Measurements from ENCODE around the gene P2RX2.

Gene P2RX2

DNA sequence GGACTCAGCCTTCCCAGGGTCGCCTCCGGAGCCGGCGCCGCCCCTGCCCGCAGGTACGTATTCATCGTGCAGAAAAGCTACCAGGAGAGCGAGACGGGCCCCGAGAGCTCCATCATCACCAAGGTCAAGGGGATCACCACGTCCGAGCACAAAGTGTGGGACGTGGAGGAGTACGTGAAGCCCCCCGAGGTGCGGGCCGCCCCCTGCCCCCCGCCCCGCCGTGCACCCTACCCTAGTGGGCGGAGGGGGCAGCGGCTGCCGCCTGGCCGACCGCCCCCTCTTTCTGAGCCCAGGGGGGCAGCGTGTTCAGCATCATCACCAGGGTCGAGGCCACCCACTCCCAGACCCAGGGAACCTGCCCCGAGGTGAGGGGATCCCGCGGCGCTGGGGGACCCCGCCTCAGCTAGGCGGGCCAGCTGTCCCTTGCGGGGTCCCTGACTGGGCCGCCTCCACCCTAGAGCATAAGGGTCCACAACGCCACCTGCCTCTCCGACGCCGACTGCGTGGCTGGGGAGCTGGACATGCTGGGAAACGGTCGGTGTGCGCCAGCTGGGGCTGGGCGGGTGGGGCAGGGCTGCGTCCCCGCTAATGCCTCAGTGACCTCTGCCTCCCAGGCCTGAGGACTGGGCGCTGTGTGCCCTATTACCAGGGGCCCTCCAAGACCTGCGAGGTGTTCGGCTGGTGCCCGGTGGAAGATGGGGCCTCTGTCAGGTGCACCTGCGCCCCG lies 973 bp downstream of the P2RX2 start:
- DNase-seq (ENCODE audit: low read depth in 2 of 3, low spot score in 2 of 3) = no peak

DNA sequence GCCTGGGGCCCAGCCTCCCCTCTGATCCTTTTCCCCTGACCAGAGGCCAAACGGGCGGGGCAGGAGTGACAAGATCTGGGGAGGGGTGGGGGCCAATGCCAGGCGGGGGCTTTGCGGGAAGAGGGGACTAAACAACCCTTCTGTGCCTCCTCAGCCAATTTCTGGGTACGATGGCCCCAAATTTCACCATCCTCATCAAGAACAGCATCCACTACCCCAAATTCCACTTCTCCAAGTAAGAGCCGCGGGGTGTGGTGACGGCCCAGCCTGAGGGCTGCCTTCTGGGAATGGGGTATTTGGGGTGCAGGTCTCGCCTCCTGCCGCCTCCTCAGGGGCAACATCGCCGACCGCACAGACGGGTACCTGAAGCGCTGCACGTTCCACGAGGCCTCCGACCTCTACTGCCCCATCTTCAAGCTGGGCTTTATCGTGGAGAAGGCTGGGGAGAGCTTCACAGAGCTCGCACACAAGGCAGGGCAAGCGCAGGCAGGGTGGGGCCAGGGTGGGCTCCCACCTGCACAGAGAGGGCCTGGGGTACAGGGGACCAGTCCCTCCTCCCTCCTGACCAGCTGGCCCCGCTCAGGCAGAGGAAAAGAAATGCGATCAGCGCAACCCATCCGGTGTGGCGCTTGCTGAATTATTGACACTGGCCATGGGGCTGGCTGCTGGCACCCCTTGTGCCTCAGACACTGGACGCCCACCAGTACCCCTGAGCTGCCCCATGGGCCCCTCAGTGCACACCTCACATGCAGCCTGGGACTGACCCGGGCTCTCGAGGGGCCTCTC lies 1.7 kb downstream of the P2RX2 start:
- no peak for DNase-seq (ENCODE audit: low read depth in 2 of 3, low spot score in 2 of 3)

DNA sequence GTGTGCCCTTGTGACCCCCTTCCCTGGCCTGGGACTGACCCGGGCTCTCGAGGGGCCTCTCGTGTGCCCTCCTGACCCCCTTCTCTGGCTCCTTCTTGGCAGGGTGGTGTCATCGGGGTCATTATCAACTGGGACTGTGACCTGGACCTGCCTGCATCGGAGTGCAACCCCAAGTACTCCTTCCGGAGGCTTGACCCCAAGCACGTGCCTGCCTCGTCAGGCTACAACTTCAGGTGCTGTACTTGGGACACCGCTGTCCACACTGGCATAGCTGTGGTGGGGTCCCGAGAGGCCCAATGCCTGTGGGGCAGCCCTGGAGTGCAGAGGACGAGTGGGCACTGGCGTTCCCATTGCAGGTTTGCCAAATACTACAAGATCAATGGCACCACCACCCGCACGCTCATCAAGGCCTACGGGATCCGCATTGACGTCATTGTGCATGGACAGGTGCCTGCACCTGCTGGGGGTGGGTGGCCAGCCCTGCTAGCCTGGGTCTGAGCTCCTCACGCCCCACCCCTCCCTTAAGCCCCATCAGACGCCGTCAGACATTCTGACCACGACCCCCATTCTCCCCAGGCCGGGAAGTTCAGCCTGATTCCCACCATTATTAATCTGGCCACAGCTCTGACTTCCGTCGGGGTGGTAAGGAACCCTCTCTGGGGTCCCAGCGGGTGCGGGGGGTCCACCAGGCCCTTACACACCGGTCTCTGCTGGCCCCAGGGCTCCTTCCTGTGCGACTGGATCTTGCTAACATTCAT lies 2.5 kb downstream of the P2RX2 start:
- no peak for DNase-seq (ENCODE audit: low read depth in 2 of 3, low spot score in 2 of 3)

DNA sequence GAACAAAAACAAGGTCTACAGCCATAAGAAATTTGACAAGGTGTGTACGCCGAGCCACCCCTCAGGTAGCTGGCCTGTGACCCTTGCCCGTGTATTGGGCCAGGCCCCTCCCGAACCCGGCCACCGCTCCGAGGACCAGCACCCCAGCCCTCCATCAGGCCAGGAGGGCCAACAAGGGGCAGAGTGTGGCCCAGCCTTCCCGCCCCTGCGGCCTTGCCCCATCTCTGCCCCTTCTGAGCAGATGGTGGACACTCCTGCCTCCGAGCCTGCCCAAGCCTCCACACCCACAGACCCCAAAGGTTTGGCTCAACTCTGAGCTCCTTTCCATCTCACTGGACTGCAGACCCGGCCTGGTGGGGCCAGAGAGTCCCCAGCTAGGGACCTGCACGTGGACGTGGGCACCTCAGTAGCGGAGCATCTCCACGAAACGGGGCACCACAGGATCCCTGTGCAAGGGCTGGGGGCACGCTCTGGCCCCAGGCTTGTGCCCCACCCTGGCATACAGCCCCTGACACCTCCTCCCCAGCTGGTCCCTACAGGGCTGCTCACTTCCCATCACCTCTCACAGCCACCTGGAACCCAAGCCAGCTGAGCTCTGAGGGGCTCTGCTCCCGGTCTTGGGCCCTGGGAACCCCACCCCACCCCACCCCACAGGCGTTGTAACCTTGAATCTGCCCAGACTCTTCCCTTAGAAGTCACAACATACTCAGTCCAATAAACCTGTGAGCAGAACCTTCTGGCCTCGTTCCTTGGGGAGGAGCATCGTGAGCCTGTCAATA lies 3.3 kb downstream of the P2RX2 start:
- DNase-seq (ENCODE audit: low read depth in 2 of 3, low spot score in 2 of 3) = no peak

DNA sequence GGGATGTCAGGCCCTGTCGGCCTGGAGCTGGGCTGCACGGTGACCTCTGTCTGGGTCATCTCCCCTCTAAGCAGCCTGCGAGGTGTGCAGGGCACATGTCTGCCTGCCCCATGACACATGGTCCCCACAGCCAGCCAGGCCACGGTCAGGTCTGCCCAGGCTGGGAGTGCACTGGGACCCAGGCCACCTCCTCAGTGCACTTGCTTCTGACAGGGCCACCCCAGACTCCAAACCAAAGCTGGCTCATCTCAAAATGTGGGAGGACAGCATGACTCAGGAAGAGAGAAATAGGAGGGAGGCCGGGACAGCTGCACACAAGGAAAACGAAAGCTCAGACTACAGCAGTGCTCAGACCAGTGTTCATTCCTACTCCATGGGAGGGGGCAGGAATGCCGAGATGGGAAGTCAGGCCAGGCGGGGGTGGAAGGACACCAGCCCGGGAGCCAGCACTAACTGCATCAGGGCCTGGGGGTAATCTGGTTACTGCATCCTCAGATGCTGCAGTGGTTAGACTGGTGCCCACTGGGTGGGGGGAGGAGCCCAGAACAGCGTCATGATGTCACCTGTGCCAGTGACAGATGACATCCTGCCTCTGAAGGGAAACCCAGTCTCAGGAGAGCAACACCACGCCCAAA lies 4.0 kb downstream of the P2RX2 start:
- no peak for DNase-seq (ENCODE audit: low read depth in 2 of 3, low spot score in 2 of 3)

DNA sequence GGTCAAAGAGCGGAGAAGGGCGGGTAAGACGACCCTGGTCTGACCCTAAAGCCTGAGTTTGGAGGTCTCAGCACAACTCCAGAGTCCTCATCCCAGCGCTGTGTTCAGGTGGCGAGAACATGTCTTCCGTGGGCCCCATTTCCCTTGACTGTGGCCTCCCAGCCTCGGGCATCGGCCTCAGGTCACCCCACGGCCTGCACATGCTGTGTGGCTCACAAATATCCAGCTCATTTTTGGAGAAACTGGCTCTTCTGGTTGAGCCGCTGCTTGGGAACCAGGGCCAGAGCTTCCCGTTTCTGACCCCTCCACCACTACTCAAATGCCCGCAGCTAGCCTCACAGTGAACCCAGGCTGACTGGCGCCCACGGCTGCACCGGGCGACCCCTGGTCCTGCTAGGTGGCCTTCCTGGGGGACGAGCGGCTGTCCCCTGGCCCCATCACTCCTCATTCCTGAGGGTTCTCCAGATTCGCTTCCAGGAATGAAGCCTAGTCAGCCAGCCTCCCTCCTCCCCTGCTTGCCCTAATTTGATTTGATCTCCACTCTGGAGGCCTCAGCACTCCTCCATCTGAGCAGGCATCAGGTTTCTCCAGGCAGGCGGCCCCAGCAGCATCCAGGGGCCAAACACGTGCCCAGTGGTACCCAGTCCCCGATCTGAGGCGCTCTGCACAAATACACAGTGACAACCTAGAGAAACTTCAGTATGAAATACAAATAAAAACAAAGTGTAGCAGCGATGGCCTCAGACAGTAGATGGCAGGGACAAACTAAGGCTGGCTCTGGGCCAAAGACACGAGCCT lies 4.7 kb downstream of the P2RX2 start:
- DNase-seq (ENCODE audit: low read depth in 2 of 3, low spot score in 2 of 3) = no peak

DNA sequence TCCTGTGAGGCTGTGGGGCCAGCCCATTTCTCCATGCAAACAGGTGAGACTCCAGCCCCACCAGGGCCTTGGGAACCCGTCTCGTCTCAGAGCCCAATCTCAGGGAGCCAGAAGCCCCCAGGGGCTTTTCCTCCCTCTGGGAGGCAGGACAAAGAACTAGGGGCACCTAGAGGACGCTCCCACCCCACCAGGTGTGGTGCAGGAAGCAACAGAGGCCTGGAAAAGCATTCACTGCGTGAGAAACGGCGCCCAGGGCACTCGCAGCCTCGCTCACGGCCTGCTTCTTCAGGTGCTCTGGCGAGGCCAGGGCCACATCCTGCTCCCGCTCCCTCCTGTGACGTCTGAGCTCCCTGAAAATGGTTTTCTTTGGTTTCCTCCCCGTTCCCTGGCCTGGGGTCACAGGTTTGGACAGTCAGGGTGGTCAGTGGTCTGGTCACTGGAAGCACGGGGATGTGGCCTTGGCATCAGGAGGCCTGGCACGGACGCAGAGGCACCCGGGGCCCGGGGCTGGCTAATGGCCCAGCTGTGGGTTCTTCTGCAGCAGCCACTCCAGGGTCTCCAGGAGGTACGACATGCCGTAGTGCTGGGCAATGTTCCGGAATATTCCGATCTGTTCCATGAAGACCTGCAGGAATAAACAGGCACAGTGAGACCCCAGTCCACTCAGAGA lies 5.7 kb downstream of the P2RX2 start:
- no peak for DNase-seq (ENCODE audit: low read depth in 2 of 3, low spot score in 2 of 3)

DNA sequence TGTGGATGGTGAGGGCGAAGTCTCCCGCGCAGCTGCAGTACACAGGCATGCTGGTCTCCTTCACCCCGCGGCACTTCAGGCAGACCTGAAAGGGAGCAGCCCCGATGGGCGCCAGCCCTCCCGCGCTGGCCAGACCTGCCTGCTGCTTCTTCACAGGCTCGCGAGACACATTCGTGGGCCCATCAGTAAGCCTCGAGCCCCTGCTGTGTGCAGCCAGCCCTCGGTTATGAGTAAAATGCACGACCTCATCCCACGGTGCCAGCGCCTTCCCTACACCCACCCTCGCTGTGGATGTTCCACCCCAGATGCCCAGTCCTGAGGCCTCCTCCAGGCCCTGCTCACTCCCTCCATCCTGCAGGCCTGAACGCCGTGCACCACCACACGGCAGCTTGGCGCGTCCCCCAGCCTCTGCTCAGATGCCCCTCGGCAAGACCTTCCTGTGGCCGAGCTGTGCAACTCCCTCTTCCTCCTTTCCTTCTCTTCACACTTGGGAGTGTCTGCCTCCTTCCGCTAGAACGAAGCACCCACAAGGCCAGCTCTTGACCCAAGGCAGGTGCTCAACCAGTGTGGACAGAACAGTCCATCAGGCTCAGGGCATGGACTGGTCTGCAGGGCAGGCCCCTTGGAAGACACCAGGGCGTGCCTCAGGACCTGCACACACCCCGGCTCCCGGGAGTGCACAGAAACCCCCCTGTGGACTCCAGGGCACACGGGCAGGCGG lies 6.5 kb downstream of the P2RX2 start:
- DNase-seq (ENCODE audit: low read depth in 2 of 3, low spot score in 2 of 3) = no peak

DNA sequence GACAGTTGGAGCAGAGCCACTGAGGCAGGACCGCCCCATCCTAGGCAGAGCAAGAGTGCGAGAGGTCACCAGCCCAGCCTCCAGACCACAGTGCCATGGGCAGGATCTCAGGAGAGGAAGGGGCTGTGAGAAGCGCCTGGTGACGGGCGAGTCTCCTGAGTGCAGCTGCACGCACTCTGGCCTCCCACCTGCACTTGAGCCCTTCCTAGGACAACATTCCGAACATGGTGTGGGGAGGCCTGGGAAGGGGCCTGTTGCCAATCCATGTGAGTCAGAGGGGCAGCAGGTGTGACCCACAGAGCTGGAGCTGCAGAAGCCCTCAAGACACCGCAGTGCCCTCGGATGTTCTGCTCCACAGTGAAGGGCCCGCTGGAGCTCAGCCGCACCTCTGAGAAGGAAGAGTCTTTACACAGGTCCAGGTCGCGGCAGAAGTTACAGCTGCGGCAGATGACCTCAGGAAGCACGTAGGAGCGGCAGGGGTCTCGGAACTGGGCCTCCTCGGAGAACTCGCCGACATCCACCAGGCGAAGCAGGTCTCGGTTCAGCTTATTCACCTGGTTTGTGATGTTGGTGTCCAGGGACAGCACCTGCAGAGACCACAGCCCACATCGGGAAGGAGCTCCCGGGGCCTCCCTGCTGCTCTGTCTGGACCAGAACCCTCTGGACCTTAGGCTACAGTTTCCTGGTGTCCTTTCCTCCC lies 7.3 kb downstream of the P2RX2 start:
- no peak for DNase-seq (ENCODE audit: low read depth in 2 of 3, low spot score in 2 of 3)

DNA sequence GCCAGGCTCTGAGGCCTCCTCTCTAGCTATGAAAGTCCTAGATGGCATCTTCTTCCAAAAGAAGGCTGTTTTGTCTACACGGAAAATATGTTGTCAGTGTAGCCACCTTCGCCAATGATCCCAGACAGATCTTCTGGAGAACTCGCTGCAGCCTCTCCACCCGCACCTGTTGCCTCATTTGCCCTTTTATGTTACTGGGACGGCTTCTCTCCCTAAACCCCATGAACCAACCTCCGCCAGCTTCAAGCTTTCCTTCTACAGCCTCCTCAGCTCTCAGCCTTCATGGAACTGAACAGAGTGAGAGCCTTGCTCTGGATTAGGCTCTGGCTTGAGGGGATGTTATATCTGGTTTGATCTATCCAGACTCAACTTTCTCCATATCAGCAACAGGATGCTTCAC lies 10.8 kb downstream of the P2RX2 start:
- DNase-seq (ENCODE audit: low read depth in 2 of 3, low spot score in 2 of 3) = no peak

DNA sequence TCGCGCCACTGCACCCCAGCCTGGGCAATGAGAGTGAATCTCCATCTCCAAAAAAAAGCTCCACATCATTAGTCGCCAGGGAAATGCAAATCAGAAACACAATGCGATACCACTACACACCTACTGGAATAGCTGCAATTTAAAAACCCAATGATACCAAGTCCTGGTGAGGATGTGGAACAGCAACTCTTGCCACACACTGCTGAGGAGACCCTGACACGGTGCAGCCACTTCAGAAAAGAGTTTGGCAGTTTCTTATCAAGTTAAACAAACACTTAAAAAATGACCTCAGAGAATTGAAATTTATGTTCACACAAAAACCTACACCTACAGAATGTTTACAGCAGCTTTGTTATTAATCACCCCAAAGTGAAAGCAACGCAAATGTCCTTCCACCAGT lies 12.1 kb downstream of the P2RX2 start:
- no peak for DNase-seq (ENCODE audit: low read depth in 2 of 3, low spot score in 2 of 3)

DNA sequence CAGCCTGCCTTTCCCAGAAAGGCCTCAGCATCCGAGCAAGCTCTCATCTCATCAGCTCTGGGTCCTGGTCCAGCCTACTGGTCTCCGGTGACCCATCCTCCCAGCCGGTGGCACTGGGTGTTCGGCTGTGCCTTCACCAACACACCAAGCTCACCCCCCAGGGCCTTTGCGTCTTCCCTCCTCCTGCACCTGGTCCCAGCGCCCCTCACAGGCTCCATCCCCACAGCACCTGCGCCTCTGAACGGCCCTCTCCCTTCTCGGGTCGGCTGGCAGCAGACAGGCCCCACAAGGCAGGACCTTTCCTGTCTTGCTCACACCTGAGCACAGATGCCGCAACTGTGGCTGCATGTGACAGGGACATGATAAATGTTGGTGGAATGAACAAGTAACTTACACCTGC lies 13.1 kb downstream of the P2RX2 start:
- DNase-seq (ENCODE audit: low read depth in 2 of 3, low spot score in 2 of 3) = no peak

DNA sequence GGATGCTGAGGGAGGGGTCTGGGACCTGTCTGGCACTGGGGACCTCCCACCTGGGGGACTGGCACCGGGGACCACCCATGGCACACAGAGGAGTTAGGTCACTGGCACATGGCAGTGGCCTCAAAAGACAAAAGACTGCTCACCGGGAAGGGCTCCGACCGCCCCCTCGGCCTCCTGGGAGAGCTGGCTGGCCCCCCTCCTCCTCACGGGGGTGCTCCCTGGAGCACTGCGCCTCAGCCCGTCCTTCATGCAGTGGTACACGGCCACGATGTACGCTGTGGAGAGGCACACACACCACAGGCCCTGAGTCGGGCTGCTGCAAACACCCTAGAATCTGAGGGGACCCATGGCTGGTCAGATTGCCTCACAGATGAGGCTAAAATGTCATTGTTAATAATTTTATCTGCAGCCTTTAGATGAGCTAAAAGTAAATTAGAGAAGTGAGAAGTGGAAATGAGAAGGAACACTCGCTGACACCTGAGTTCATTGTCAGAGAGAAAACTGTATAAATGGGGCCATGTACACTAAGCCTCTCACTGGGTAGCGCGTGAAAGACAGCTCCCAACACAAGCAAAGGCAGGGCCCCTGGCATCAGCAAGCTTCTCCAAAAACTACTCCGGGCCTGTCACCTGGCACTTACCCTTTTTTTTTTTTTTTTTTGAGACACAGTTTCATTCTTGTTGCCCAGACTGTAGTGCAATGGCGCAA lies 14.1 kb downstream of the P2RX2 start:
- DNase-seq (ENCODE audit: low read depth in 2 of 3, low spot score in 2 of 3) = no peak

DNA sequence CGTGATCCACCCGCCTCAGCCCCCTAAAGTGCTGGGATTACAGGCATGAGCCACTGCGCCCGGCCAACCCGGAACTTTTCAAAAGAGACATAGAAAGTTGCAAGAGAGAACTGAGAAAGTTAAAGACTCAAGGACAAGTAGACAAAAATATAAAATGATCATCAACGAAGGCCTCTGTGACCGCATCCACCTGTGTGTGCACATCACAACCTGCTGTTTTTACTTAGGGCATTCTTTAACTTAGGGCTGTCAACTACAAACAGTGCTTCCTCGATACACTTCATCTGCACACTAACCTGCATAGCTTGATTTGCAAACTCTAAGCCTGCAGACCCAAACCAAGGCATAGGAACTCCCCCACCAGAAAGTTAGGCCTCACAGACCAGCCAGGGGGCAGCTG lies 14.8 kb downstream of the P2RX2 start:
- DNase-seq (ENCODE audit: low read depth in 2 of 3, low spot score in 2 of 3) = no peak

DNA sequence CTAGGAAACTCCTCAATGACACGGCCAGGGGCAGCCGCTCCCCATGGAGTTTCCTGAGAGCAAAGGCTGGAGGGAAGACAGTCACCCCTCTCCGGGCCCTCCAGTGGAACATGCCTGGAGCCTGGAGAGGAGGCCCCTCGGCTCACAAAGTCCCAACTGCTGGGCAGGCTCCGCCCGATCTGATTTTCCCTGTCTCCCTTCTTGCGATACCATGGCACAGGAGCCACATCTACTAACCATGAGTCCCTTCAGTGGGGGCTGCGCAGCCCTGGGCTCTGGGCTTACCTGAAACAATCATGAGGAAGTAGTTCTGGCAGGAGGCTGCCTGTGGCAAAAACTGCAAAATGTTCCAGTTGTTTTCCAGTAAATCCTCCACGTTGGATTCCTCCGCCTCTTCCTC lies 15.3 kb downstream of the P2RX2 start:
- no peak for DNase-seq (ENCODE audit: low read depth in 2 of 3, low spot score in 2 of 3)

DNA sequence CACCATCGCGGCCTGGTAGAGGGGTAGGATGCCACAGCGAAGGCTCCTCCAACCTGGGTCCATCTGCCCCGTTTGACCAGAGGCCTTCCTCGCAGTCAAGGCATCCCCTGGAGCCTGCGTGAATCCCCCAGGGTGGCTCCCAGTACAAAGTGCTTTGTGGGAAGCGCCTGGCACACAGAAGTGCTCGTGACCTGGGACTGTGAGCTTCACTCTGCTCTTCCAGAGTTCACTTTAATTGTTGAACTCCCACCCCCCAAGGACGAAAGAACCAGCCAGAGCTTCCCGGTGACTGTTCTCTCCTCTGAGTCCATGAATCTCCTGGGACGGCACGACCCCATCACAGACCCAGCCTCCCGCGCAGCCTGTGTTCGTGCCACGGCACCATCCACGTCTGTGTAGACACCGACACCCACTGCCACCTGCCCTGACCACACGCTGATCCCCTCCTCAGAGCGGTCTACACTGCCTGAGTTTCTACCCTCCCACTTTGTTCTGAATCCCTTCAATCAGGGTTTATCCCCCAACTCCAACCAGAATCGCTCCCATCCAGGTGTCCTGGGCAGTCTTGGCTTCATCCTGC lies 15.9 kb downstream of the P2RX2 start:
- no peak for DNase-seq (ENCODE audit: low read depth in 2 of 3, low spot score in 2 of 3)
